NB4 (cell line): ENCODE data around the gene CCDC159.

Source experiments
- MYC ChIP-seq: IDR thresholded peaks from 2 replicates; pipeline ENCODE4 v1.6.1; 2011; ENCODE audit warnings: low read depth, low read length
- POLR2A ChIP-seq: IDR thresholded peaks from 2 replicates; pipeline ENCODE4 v1.6.1; 2011; ENCODE audit warnings: mild to moderate bottlenecking; ENCODE audit not compliant: insufficient read length; ENCODE audit errors: extremely low read depth
- TF ChIP-seq, protein P1 (sequence below): IDR thresholded peaks from one replicate; pipeline ENCODE4 v1.5.1; 2012; ENCODE audit warnings: low read depth, low read length
- TF ChIP-seq, protein P2 (sequence below): IDR thresholded peaks from 2 replicates; pipeline ENCODE4 v1.6.1; 2011; ENCODE audit warnings: low read depth, low read length

DNA sequence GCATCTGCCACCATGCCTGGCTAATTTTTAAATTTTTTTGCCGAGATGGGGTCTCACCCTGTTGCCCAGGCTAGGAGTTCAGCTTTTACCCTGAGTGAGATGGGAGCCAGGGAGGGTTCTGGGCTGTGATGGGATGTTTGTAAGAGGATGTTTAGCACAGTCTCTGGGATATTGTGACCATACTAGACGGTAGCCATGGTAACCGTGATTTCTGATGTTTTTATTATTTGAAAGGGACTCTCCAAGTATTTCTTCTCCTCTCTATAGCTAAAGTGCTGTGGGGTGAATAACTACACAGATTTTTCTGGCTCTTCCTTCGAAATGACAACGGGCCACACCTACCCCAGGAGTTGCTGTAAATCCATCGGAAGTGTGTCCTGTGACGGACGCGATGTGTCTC lies 40.0 kb upstream of the CCDC159 start:
- no peak for TF ChIP-seq MYC
- TF ChIP-seq, protein P1, sequence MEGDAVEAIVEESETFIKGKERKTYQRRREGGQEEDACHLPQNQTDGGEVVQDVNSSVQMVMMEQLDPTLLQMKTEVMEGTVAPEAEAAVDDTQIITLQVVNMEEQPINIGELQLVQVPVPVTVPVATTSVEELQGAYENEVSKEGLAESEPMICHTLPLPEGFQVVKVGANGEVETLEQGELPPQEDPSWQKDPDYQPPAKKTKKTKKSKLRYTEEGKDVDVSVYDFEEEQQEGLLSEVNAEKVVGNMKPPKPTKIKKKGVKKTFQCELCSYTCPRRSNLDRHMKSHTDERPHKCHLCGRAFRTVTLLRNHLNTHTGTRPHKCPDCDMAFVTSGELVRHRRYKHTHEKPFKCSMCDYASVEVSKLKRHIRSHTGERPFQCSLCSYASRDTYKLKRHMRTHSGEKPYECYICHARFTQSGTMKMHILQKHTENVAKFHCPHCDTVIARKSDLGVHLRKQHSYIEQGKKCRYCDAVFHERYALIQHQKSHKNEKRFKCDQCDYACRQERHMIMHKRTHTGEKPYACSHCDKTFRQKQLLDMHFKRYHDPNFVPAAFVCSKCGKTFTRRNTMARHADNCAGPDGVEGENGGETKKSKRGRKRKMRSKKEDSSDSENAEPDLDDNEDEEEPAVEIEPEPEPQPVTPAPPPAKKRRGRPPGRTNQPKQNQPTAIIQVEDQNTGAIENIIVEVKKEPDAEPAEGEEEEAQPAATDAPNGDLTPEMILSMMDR = no peak
- TF ChIP-seq, protein P2, sequence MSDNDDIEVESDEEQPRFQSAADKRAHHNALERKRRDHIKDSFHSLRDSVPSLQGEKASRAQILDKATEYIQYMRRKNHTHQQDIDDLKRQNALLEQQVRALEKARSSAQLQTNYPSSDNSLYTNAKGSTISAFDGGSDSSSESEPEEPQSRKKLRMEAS = no peak
- no peak for TF ChIP-seq POLR2A
